Hematopoietic multipotent progenitor cell treated with erythropoietin and hydrocortisone succinate and interleukin-3 and kit ligand, for 4 days (in vitro differentiated cells): Measurements from ENCODE around the gene KRTAP23-1.

Source experiments
- DNase-seq: peaks from one replicate; pipeline ENCODE4 v3.0.0-alpha.2; 2015

The KRTAP23-1 gene

GRCh38 chr21:30348506-30348905 lies at the start of gene KRTAP23-1:
Gene KRTAP23-1 (minus strand): TSS chr21:30348606. CDS start chr21:30348606, 0 bp downstream.
- no peak for DNase-seq

GRCh38 chr21:30395731-30396130 lies 47.3 kb upstream of the KRTAP23-1 start, which contains the start of gene KRTAP13-1:
Gene KRTAP13-1 (plus strand): TSS chr21:30396031. CDS start chr21:30396087, 56 bp downstream.
- no peak for DNase-seq

- DNase-seq, result no peak
These were observed 43.2 kb upstream of the KRTAP23-1 start for GRCh38 chr21:30391492-30392025.

GRCh38 chr21:30382201-30382600 lies 33.8 kb upstream of the KRTAP23-1 start:
- no peak for DNase-seq

- no peak for DNase-seq
These were observed 23.8 kb upstream of the KRTAP23-1 start, which contains the start of gene KRTAP13-2 for GRCh38 chr21:30372139-30372770. Gene KRTAP13-2 (minus strand): TSS chr21:30372271. CDS start chr21:30372213, 58 bp downstream.

- DNase-seq, result no peak
These were observed 7.5 kb upstream of the KRTAP23-1 start for GRCh38 chr21:30355906-30356305.

- no peak for DNase-seq
These were observed 6.1 kb upstream of the KRTAP23-1 start for GRCh38 chr21:30354308-30355005.

- no peak for DNase-seq
These were observed 3.1 kb upstream of the KRTAP23-1 start for GRCh38 chr21:30351534-30351933.

GRCh38 chr21:30349572-30349971 lies 1.2 kb upstream of the KRTAP23-1 start:
- no peak for DNase-seq

GRCh38 chr21:30345014-30345413 lies 3.4 kb downstream of the KRTAP23-1 start:
- DNase-seq, result no peak

GRCh38 chr21:30340714-30341573 lies 7.5 kb downstream of the KRTAP23-1 start:
- DNase-seq, result peak; percentile 49

GRCh38 chr21:30338717-30339116 lies 9.7 kb downstream of the KRTAP23-1 start:
- DNase-seq, result no peak

- DNase-seq, result no peak
These were observed 10.6 kb downstream of the KRTAP23-1 start for GRCh38 chr21:30337772-30338171.

- DNase-seq, result no peak
These were observed 11.1 kb downstream of the KRTAP23-1 start, which contains the start of gene KRTAP27-1 for GRCh38 chr21:30337276-30337744. Gene KRTAP27-1 (minus strand): TSS chr21:30337694. CDS start chr21:30337668, 26 bp downstream.

GRCh38 chr21:30336596-30336995 lies 11.8 kb downstream of the KRTAP23-1 start:
- no peak for DNase-seq

GRCh38 chr21:30333736-30334135 lies 14.7 kb downstream of the KRTAP23-1 start:
- no peak for DNase-seq

GRCh38 chr21:30332681-30333080 lies 15.7 kb downstream of the KRTAP23-1 start:
- DNase-seq, result no peak

GRCh38 chr21:30329203-30329875 lies 19.1 kb downstream of the KRTAP23-1 start:
- DNase-seq, result no peak

GRCh38 chr21:30326390-30326789 lies 22.0 kb downstream of the KRTAP23-1 start:
- DNase-seq, result no peak

GRCh38 chr21:30320215-30320614 lies 28.2 kb downstream of the KRTAP23-1 start, which contains the start of gene KRTAP26-1:
Gene KRTAP26-1 (minus strand): TSS chr21:30320315. CDS start chr21:30320035, 280 bp downstream.
- no peak for DNase-seq

GRCh38 chr21:30315701-30316100 lies 32.7 kb downstream of the KRTAP23-1 start:
- DNase-seq, result no peak

GRCh38 chr21:30306884-30307283 lies 41.5 kb downstream of the KRTAP23-1 start:
- no peak for DNase-seq
